HEK293 (cell line): Measurements from ENCODE around the gene MYH15.

Experiments
- CTCF ChIA-PET: fragments of 350-600 bp; formaldehyde crosslinking; extraction: SDS; loops from one replicate; lab custom pipeline; 2021; ENCODE audit warnings: antibody characterized with exemption; lab: Yijun Ruan, JAX
- POLR2A ChIA-PET: fragments of 300-600 bp; formaldehyde crosslinking; extraction: SDS; loops from one replicate; lab custom pipeline; 2020; ENCODE audit warnings: antibody characterized with exemption, inconsistent platforms; lab: Yijun Ruan, JAX
- H3K27ac ChIP-seq: fragments of 200-500 bp; sonication (Bioruptor generic); 2 replicates; pipeline ENCODE4 v1.5.1; 2014; ENCODE audit warnings: low read depth, low read length, control low read depth, inconsistent platforms; ENCODE audit errors: extremely low read depth
- H3K36me3 ChIP-seq, 2 experiments: fragments of 200-500 bp in 1 of 2; sonication (Bioruptor generic) in 1 of 2; 1 replicate in 1 of 2; 2 replicates in 1 of 2; pipeline ENCODE4 v1.5.1; 2014 to 2017; ENCODE audit warnings: inconsistent platforms in 2 of 2, low read length in 2 of 2; ENCODE audit not compliant: control insufficient read depth in 2 of 2, insufficient read depth in 1 of 2
- H3K4me1 ChIP-seq: fragments of 200-500 bp; sonication (Bioruptor generic); 2 replicates; pipeline ENCODE4 v1.5.1; 2014; ENCODE audit warnings: mild to moderate bottlenecking, low read length, inconsistent platforms; ENCODE audit not compliant: control insufficient read depth, insufficient read depth
- H3K4me3 ChIP-seq: 2 replicates; pipeline ENCODE4 v1.5.1; 2011; ENCODE audit warnings: low read depth, mild to moderate bottlenecking, control low read depth, low read length, moderate library complexity
- H3K9me3 ChIP-seq: fragments of 200-500 bp; sonication (Bioruptor generic); 2 replicates; pipeline ENCODE4 v1.5.1; 2014; ENCODE audit warnings: low read depth, low read length, inconsistent platforms; ENCODE audit not compliant: control insufficient read depth, insufficient read depth
- INSM2 ChIP-seq: fragments of 450-650 bp; formaldehyde crosslinking; IDR thresholded peaks from 2 replicates; pipeline ENCODE4 v1.5.1; 2016; ENCODE audit warnings: missing biosample characterization, missing genetic modification characterization
- PATZ1 ChIP-seq: fragments of 450-650 bp; formaldehyde crosslinking; IDR thresholded peaks from 2 replicates; pipeline ENCODE4 v1.5.1; 2016; ENCODE audit warnings: missing biosample characterization, missing genetic modification characterization
- RBAK ChIP-seq: fragments of 450-650 bp; formaldehyde crosslinking; IDR thresholded peaks from 2 replicates; pipeline ENCODE4 v1.5.1; 2016; ENCODE audit warnings: missing biosample characterization, missing genetic modification characterization
- ZBTB26 ChIP-seq: fragments of 450-650 bp; formaldehyde crosslinking; optimal IDR thresholded peaks from 2 replicates; pipeline ENCODE3; 2016; ENCODE audit warnings: missing biosample characterization, mild to moderate bottlenecking, missing genetic modification characterization
- ZEB2 ChIP-seq: fragments of 450-650 bp; formaldehyde crosslinking; IDR thresholded peaks from 2 replicates; pipeline ENCODE4 v1.5.1; 2016; ENCODE audit warnings: missing biosample characterization, missing genetic modification characterization
- ZNF146 ChIP-seq: fragments of 450-650 bp; formaldehyde crosslinking; IDR thresholded peaks from 2 replicates; pipeline ENCODE4 v1.5.1; 2016; ENCODE audit warnings: missing biosample characterization, missing genetic modification characterization
- ZNF19 ChIP-seq: fragments of 450-650 bp; formaldehyde crosslinking; IDR thresholded peaks from 2 replicates; pipeline ENCODE4; 2016; ENCODE audit warnings: missing biosample characterization, missing genetic modification characterization, low read depth
- ZNF23 ChIP-seq: fragments of 450-650 bp; formaldehyde crosslinking; IDR thresholded peaks from 2 replicates; pipeline ENCODE4 v1.5.1; 2016; ENCODE audit warnings: missing biosample characterization, missing genetic modification characterization, borderline replicate concordance
- ZNF274 ChIP-seq, 2 experiments: fragments of 200-500 bp in 1 of 2; fragments of 450-650 bp in 1 of 2; sonication (Bioruptor generic) in 1 of 2; formaldehyde crosslinking in 1 of 2; IDR thresholded peaks; 2 replicates each; pipeline versions ENCODE4 v1.5.1 to v1.6.1; 2014 to 2016; ENCODE audit warnings: borderline replicate concordance in 1 of 2, inconsistent platforms in 1 of 2, low read length in 1 of 2, missing biosample characterization in 1 of 2, missing genetic modification characterization in 1 of 2
- ZNF280D ChIP-seq: fragments of 450-650 bp; formaldehyde crosslinking; IDR thresholded peaks from 2 replicates; pipeline ENCODE4 v1.5.1; 2016; ENCODE audit warnings: missing biosample characterization, missing genetic modification characterization
- ZNF354C ChIP-seq: fragments of 450-650 bp; formaldehyde crosslinking; IDR thresholded peaks from 2 replicates; pipeline ENCODE4 v1.5.1; 2016; ENCODE audit warnings: missing biosample characterization, missing genetic modification characterization, low read depth, borderline replicate concordance
- ZNF423 ChIP-seq: fragments of 450-650 bp; formaldehyde crosslinking; IDR thresholded peaks from 2 replicates; pipeline ENCODE4 v1.5.1; 2016; ENCODE audit warnings: missing biosample characterization, missing genetic modification characterization
- ZNF544 ChIP-seq: fragments of 450-650 bp; formaldehyde crosslinking; IDR thresholded peaks from 2 replicates; pipeline ENCODE4 v1.5.0; 2017; ENCODE audit warnings: missing biosample characterization, missing genetic modification characterization
- ZNF600 ChIP-seq: fragments of 450-650 bp; formaldehyde crosslinking; IDR thresholded peaks from 2 replicates; pipeline ENCODE4 v1.5.1; 2016; ENCODE audit warnings: missing biosample characterization, missing genetic modification characterization
- ZNF621 ChIP-seq: fragments of 450-650 bp; formaldehyde crosslinking; IDR thresholded peaks from 2 replicates; pipeline ENCODE4 v1.5.1; 2017; ENCODE audit warnings: missing biosample characterization, missing genetic modification characterization
- ZNF629 ChIP-seq: fragments of 450-650 bp; formaldehyde crosslinking; IDR thresholded peaks from 2 replicates; pipeline ENCODE4 v1.5.1; 2017; ENCODE audit warnings: missing biosample characterization, missing genetic modification characterization
- ZNF660 ChIP-seq: fragments of 450-650 bp; IDR thresholded peaks from 2 replicates; pipeline ENCODE4 v1.5.1; 2018; ENCODE audit warnings: missing biosample characterization, mild to moderate bottlenecking, missing genetic modification characterization
- ZNF777 ChIP-seq: fragments of 450-650 bp; formaldehyde crosslinking; IDR thresholded peaks from 2 replicates; pipeline ENCODE4 v1.5.1; 2017; ENCODE audit warnings: missing biosample characterization, missing genetic modification characterization, borderline replicate concordance
- ZNF785 ChIP-seq: fragments of 450-650 bp; formaldehyde crosslinking; IDR thresholded peaks from 2 replicates; pipeline ENCODE4 v1.5.1; 2016; ENCODE audit warnings: missing biosample characterization, missing genetic modification characterization
- ZNF791 ChIP-seq: fragments of 450-650 bp; formaldehyde crosslinking; IDR thresholded peaks from 2 replicates; pipeline ENCODE4 v1.5.1; 2016; ENCODE audit warnings: missing biosample characterization, missing genetic modification characterization
- ZSCAN18 ChIP-seq: fragments of 450-650 bp; formaldehyde crosslinking; IDR thresholded peaks from 2 replicates; pipeline ENCODE4 v1.5.1; 2016; ENCODE audit warnings: missing biosample characterization, missing genetic modification characterization
- ZSCAN23 ChIP-seq: fragments of 450-650 bp; formaldehyde crosslinking; IDR thresholded peaks from 2 replicates; pipeline ENCODE4 v1.5.1; 2016; ENCODE audit warnings: missing biosample characterization, missing genetic modification characterization

The MYH15 gene

GRCh38 chr3:108343491-108343890, 166.9 kb downstream of the MYH15 start:
- CTCF ChIA-PET, result interaction anchor here (0.6 kb wide), 2 partner anchors 11 to 105 kb away, joined by 3 read pairs; no protein-coding TSS in a partner anchor
- Histone ChIP-seq H3K4me1 (no peaks in the 10 kb centered on the region), H3K27ac (no peak overlapping the region), H3K36me3 (no peaks in the 10 kb centered on the region), H3K4me3 (no peak overlapping the region), H3K9me3 (no peaks in the 10 kb centered on the region)
- no peak for TF ChIP-seq ZSCAN23
- TF ChIP-seq ZBTB26, result no peak
- TF ChIP-seq ZNF280D (tag by site-specific recombination), result no peak
- no peak for TF ChIP-seq ZNF660 (tag by site-specific recombination)
- no peak for TF ChIP-seq ZNF146
- no peak for TF ChIP-seq ZNF777 (tag by site-specific recombination)
- no peak for TF ChIP-seq ZNF621 (tag by site-specific recombination)
- TF ChIP-seq ZNF785 (tag by site-specific recombination), result no peak
- no peak for TF ChIP-seq INSM2 (tag by site-specific recombination)
- no peak for TF ChIP-seq PATZ1 (tag by site-specific recombination)
- no peak for TF ChIP-seq ZNF423 (tag by site-specific recombination)
- no peak for TF ChIP-seq ZSCAN18 (tag by site-specific recombination)
- no peak for TF ChIP-seq ZNF544 (tag by site-specific recombination)
- TF ChIP-seq ZNF23, result no peak
- TF ChIP-seq RBAK (tag by site-specific recombination), result no peak
- POLR2A ChIA-PET, result no interaction called here

- CTCF ChIA-PET, result interaction anchor here (0.6 kb wide), 1 partner anchor 11 kb away, joined by 3 read pairs; no protein-coding TSS in a partner anchor
- H3K27ac ChIP-seq, result no peak overlapping the region
- H3K9me3 ChIP-seq, result no peaks in the 10 kb centered on the region
- H3K4me3 ChIP-seq, result no peak overlapping the region
- POLR2A ChIA-PET, result no interaction called here
- H3K4me1 ChIP-seq, result no peaks in the 10 kb centered on the region
- TF ChIP-seq ZNF785 (tag by site-specific recombination), result no peak
- TF ChIP-seq ZNF274 (IDR thresholded peaks at IDR 0.05; ENCODE audit: low read length), result no peak
- no peak for TF ChIP-seq ZNF274 (tag by site-specific recombination; IDR thresholded peaks at IDR 0.05; ENCODE audit: borderline replicate concordance)
- TF ChIP-seq ZNF629 (tag by site-specific recombination), result no peak
- no peak for TF ChIP-seq ZNF354C
- no peak for TF ChIP-seq ZEB2
- TF ChIP-seq ZNF19 (tag by site-specific recombination), result no peak
- TF ChIP-seq ZNF791 (tag by site-specific recombination), result no peak
- TF ChIP-seq ZNF600, result no peak
- no peaks in the 10 kb centered on the region for H3K36me3 ChIP-seq
Measured at GRCh38 chr3:108342837-108343486, 167.4 kb downstream of the MYH15 start.
